ENCODE measurements around the gene PEX16. TPM values are rescaled to one million over a fixed set of nuclear protein-coding genes. Genes with fewer than 3 reads are reported as not detected.

Gene PEX16
- total RNA-seq, 1 donor from 2014 or later, result 35.8 TPM

- intact Hi-C loops (cut with DNase I), result no loop called here
- Histone ChIP-seq H3K4me3 (peak overlapping the region in 1 of 2 donors; percentile 5), H3K4me1 (peaks cover 32% of the 10 kb centered on the region), H3K9me3 (no peaks in the 10 kb centered on the region), H3K36me3 (peaks cover 0 to 30% of the 10 kb centered on the region in 2 donors), H3K27ac (no peak overlapping the region), H3K27me3 (no peaks in the 10 kb centered on the region)
- peak; percentile 85 to 93 for DNase-seq (ENCODE audit: extremely low spot score in 2 of 2)
- no peak for TF ChIP-seq CTCF (IDR thresholded peaks at IDR 0.05)
- no peak for TF ChIP-seq POLR2A (IDR thresholded peaks at IDR 0.05)
- no peak for TF ChIP-seq POLR2AphosphoS5 (IDR thresholded peaks at IDR 0.05; ENCODE audit: insufficient read depth in 1 of 2, low read depth in 1 of 2)
Measured at GRCh38 chr11:45930951-45931570, 13.4 kb upstream of the PEX16 start.

GRCh38 chr11:45930031-45930794, 12.5 kb upstream of the PEX16 start:
- Histone ChIP-seq H3K4me1 (peaks cover 32% of the 10 kb centered on the region), H3K9me3 (no peaks in the 10 kb centered on the region), H3K4me3 (peak overlapping the region in 1 of 2 donors; percentile 5), H3K36me3 (peaks cover 0 to 23% of the 10 kb centered on the region in 2 donors), H3K27ac (no peak overlapping the region), H3K27me3 (no peaks in the 10 kb centered on the region)
- intact Hi-C loops (cut with DNase I), result no loop called here
- TF ChIP-seq CTCF (IDR thresholded peaks at IDR 0.05), result no peak
- no peak for TF ChIP-seq POLR2AphosphoS5 (IDR thresholded peaks at IDR 0.05; ENCODE audit: insufficient read depth in 1 of 2, low read depth in 1 of 2)
- no peak for TF ChIP-seq POLR2A (IDR thresholded peaks at IDR 0.05)
- peak; percentile 83 to 93 for DNase-seq (ENCODE audit: extremely low spot score in 2 of 2)

- H3K9me3 ChIP-seq, result no peaks in the 10 kb centered on the region
- TF ChIP-seq POLR2AphosphoS5 (IDR thresholded peaks at IDR 0.05; ENCODE audit: insufficient read depth in 1 of 2, low read depth in 1 of 2) (no peak), CTCF (IDR thresholded peaks at IDR 0.05) (no peak), POLR2A (IDR thresholded peaks at IDR 0.05) (no peak)
- no peaks in the 10 kb centered on the region for H3K27me3 ChIP-seq
- intact Hi-C loops (cut with DNase I), result no loop called here
- peaks cover 32% of the 10 kb centered on the region for H3K4me1 ChIP-seq
- no peak overlapping the region for H3K27ac ChIP-seq
- no peak for DNase-seq (ENCODE audit: extremely low spot score in 2 of 2)
- no peak overlapping the region for H3K4me3 ChIP-seq
- peaks cover 0 to 17% of the 10 kb centered on the region in 2 donors for H3K36me3 ChIP-seq
Measured at GRCh38 chr11:45929486-45930030, 11.9 kb upstream of the PEX16 start.

- H3K4me3 ChIP-seq, result no peak overlapping the region
- no peak overlapping the region for H3K27ac ChIP-seq
- intact Hi-C loops (cut with DNase I), result no loop called here
- H3K27me3 ChIP-seq, result no peaks in the 10 kb centered on the region
- H3K4me1 ChIP-seq, result peaks cover 32% of the 10 kb centered on the region
- no peak for DNase-seq (ENCODE audit: extremely low spot score in 2 of 2)
- H3K36me3 ChIP-seq, result peaks cover 0 to 9% of the 10 kb centered on the region in 2 donors
- no peaks in the 10 kb centered on the region for H3K9me3 ChIP-seq
- TF ChIP-seq POLR2AphosphoS5 (IDR thresholded peaks at IDR 0.05; ENCODE audit: insufficient read depth in 1 of 2, low read depth in 1 of 2) (no peak), CTCF (IDR thresholded peaks at IDR 0.05) (no peak), POLR2A (IDR thresholded peaks at IDR 0.05) (no peak)
Measured at GRCh38 chr11:45928535-45929215, 11.0 kb upstream of the PEX16 start.

Data from vagina (tissue), 2 donors.